Glomerular endothelial cell (primary cell): ENCODE measurements around the gene SEC23A. TPM values are rescaled to one million over a fixed set of nuclear protein-coding genes. Genes with fewer than 3 reads are reported as not detected.
"Not testable (repeated sequence)": the region's sequence is repeated elsewhere in the genome, so short reads cannot be mapped to it uniquely, and the experiment has no call there.

Experiments used
- DNase-seq: peaks from one replicate; pipeline ENCODE4 v3.0.0-alpha.2; 2011; ENCODE audit warnings: low read depth, low spot score; ENCODE audit errors: extremely low read depth
- total RNA-seq: library from RNA; depleted of rRNA; stranded (reverse); fragments of >200 nt; gene quantifications from 2 replicates; pipeline ENCODE4 v1.2.3, GENCODE V29; 2015

Gene SEC23A
- total RNA-seq, 1 donor from 2014 or later: 154 TPM

- no peak for DNase-seq
Measured at GRCh38 chr14:39034481-39035296, 68.3 kb downstream of the SEC23A start.

GRCh38 chr14:39033371-39033770 lies 69.7 kb downstream of the SEC23A start:
- DNase-seq: no peak

DNA sequence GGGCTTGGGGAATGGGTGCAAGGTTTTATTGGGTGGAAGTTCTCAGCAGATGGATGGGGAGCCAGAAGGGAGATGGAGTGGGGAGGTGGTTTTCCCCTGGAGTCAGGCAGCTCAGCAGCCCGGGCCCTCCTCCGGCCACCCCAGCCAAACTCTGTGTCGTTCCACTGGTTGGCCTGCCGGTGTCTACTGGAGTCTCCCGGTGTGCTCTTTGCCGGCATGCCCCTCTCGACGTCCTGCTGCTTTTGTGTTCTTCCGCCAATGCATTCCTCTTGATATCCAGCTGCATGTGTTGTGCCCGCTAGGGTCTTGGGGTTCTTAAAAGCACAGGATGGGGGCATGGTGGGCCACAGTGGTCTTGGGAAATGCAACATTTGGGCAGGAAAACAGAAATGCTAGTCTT lies 72.8 kb downstream of the SEC23A start:
- no peak for DNase-seq

GRCh38 chr14:39029789-39030188 lies 73.2 kb downstream of the SEC23A start:
- no peak for DNase-seq

DNA sequence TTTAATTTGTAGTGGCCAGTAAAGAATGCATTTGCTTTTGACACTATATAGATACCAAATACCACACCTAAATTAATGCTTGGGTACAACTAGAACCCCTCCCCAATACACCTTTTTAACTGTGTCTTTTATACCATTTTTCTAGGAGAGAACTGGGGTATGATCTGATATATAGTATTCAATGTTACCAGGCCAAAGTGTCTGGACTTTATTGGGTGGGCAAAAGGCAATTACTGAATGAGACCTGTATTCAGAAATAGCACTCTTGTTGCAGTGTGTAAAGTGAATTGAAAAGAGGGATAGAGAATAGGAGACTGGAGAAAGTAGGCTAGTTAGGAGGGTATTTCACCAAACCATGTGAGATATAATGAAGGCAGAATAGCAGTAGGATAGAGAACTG lies 74.4 kb downstream of the SEC23A start:
- DNase-seq: no peak

DNA sequence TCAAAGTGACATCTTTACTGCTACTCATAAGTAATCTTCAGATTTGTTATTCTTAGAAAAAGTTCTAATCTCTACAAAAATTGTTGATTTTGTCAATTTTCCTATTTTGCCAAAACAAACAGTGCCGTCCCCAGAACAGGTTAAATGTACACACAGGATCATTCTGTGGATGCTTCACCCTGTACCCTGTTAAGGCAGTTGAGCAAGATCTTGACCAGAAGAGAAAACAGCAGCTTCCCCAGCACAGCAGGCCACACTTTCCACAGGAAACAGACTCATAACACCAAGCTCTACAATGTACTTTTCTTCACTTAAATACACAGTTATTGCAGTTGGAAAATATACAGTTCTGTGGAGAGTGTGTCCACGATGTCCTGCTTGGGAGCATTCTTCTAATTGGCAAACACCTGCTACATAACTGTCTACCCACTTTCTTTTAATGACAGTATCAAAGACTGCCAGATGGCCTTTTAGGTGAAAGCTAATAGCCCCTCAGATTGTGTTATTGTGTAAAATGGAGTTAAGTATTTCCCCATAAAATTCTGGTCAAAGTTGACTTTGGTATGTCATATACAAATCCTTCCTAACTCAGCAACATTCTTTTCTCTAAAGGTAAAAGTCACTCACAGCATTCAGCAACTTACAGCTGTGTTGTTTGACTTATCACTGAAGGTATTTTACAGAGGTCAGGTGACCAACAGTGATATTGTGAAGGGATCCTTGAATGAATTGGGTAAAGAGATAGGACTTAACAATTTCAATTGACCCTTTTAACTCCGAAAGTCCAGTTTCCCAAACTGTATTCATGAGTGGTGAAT lies 77.0 kb downstream of the SEC23A start:
- DNase-seq: peak; percentile 18

DNA sequence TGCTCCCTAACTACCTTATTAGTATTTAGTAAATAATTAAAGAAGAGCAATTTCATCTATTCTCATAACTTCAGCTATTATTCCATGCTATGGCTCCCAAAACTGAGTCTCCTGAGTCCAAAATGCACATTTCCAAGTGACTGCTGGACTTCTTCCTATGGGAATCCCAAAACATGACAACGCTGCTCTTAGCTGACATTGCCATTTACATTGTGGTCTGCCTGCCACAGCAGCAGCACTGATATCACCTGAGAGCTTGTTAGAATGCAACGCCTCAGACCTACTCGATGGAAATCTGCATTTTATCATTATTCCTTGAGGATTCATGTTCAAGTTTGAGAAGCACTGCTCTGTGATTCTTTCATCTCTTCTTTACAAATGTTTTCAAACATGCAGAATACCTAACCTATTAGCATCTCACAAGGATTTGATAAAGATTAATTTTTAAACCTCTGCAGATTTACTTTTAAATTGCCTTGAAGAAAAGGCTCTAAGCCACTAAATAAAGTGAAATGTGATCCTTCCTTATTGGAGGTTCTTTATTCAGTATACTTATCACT lies 77.7 kb downstream of the SEC23A start:
- DNase-seq: no peak

DNA sequence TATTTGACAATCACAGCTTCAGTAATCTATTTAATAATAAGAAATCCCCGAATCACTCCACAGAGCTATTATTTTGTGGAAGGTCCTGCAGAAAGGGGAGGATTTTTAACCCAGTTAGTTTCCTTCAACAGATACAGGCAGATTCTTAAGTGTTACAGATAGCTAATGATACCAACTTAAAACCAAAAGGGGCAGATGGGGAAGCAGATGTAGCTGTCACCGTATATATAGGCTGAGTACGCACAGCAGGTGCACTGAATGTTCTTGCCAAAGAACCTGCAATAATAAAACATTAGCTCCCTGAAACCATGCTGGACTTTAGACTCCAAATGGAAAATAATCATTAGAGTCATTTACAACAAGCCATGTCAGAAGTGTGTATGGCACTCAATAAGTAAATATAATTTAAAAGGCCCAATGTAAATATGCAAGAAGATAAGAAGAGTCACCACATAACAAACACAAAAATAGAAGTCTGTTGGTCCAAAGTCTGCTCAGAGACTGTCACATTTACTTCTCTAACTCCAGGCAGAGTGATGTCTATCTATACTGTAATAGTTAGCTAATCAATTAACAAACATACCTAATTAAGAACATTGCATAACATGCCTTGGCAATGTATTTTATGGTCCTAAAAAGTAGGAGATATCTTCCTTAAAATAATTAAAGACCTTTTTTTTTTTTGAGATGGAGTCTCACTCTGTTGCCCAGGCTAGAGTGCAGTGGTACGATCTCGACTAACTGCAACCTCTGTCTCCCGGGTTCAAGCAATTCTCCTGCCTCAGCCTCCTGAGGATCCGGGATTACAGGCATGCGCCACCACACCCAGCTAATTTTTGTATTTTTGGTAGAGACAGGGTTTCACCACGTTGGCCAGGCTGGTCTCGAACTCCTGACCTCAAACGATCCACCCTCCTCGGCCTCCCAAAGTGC lies 78.8 kb downstream of the SEC23A start:
- no peak for DNase-seq

DNA sequence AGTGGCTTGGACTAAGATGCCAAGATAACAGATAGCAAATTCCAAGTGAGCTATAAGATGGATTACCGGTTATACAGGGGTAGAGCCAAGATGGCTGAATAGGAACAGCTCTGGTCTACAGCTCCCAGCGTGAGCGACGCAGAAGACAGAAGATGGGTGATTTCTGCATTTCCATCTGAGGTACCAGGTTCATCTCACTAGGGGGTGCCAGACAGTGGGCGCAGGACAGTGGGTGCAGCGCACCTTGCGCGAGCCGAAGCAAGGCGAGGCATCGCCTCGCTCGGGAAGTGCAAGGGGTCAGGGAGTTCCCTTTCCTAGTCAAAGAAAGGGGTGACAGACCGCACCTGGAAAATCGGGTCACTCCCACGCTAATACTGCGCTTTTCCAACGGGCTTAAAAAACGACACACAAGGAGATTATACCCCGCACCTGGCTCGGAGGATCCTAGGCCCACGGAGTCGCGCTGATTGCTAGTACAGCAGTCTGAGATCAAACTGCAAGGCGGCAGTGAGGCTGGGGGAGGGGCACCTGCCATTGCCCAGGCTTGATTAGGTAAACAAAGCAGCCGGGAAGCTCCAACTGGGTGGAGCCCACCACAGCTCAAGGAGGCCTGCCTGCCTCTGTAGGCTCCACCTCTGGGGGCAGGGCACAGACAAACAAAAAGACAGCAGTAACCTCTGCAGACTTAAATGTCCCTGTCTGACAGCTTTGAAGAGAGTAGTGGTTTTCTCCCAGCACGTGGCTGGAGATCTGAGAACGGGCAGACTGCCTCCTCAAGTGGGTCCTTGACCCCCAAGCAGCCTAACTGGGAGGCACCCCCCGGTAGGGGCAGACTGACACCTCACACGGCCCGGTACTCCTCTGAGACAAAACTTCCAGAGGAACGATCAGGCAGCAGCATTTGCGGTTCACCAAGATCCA lies 85.7 kb downstream of the SEC23A start:
- DNase-seq: not testable (repeated sequence)

GRCh38 chr14:39016733-39017095 lies 86.3 kb downstream of the SEC23A start:
- DNase-seq: no peak

- DNase-seq: no peak
Measured at GRCh38 chr14:39015964-39016577, 87.0 kb downstream of the SEC23A start.

- no peak for DNase-seq
Measured at GRCh38 chr14:39015360-39015961, 87.6 kb downstream of the SEC23A start.

DNA sequence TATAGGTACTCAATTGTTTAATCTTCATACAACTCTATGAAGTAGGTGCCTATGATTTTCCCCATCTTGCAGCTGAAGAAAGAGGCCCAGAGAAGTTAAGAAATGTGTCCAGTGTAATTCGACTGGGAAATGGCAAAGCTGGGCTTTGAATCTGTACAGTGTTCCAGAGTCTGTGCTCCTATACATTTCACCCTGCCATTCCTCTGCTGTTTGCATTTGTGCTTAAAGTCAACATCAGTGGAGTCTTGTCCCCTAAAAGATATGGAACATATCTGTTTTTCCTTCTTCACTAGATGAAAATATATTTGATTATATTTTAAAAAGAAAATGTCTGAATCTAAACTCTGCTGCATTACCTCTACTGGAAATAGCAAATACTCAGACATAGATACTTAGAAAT lies 88.6 kb downstream of the SEC23A start:
- DNase-seq: no peak

DNA sequence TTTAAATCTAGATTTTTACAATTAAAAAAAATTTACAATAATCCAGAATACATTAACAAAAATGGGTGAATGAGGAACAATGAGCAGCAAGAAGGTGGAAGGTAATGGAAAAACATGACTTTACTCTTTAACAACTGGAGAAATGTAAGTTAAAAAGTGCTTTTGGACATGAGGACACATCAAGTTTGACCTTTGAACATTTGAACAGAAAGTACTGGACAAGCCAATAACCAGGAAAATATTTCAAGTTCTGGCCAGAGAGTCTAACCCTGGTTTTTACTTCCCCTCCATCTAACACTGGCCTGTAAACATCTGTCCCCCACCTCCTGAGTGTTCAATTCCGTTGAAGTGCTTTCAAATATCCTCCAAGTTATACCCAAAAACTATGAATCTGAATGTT lies 94.1 kb downstream of the SEC23A start:
- not testable (repeated sequence) for DNase-seq

- DNase-seq: no peak
Measured at GRCh38 chr14:39006721-39007410, 96.2 kb downstream of the SEC23A start.

DNA sequence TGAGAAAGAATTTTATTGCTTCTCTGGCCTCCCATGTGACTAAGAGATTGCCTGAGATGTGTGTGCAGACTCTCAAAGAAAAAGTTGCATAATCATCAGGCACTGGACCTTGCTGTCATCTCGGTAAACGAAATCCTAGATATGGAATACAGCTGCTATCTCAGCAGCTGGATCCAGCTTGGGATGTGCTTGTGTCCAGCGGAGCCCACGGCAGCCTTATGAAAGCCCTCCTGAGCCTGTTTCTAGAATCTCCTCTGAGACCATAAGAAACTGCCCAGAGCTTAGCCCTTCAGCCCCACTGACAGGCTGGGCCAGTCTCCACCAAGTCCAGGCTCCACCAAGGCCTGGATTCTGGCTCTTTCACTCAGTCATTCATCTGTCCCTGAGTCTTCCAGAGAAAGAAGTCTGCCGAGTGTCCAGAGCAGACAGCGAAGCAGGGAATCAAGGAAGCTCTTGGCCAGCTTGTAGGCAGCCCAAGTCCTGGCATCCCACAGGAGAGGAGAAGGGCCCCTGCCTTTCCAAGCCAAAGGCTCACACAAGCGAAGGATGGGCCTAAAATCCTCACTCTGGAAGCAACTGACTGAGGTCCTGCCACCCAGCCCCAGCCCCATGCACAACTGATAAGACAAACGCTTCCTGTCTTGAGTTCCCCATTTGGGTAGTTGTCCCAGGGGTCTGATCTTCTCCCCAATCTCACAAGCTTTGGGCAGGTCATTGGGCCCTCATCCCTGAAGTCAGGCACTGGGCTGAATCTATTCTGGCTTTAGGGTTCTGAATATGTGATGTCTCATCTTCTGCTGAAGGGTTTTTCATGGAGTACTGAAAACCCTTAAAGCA lies 97.8 kb downstream of the SEC23A start:
- DNase-seq: no peak

DNA sequence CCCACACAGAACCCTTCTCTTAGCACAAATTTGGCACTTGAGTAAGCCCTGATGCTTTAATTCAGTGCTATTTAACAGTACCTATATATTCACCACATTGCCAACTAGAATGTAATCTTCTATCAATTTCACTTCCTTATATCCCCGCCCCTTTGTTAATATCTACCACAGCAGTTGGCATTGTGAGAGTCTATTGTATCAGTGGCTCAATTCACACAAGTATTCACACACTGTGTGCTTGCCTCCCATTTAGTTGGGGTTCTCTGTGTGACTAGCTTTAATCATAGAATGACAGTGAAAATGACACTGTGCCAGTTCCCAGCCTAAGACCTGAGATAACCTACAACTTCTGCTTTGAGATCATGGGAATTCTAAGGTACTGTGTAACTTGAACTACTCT lies 103.1 kb downstream of the SEC23A start:
- DNase-seq: no peak
